PC-3 (cell line): ENCODE data around the gene RAB6C.
"Not testable (repeated sequence)": the region's sequence is repeated elsewhere in the genome, so short reads cannot be mapped to it uniquely, and the experiment has no call there.

Experiments
- EZH2 ChIP-seq: fragments of 300-600 bp; sonication (generic); IDR thresholded peaks from one replicate; pipeline ENCODE4 v1.6.1; 2017; ENCODE audit warnings: antibody characterized with exemption, mild to moderate bottlenecking, low read length; ENCODE audit not compliant: unreplicated experiment
- EZH2phosphoT487 ChIP-seq: fragments of 300-600 bp; sonication (generic); IDR thresholded peaks from 2 replicates; pipeline ENCODE4 v1.6.1; 2018; ENCODE audit warnings: mild to moderate bottlenecking, antibody characterized with exemption, low read length, borderline replicate concordance
- TF ChIP-seq, protein P1 (sequence below): fragments of 300-600 bp; sonication (generic); conservative IDR thresholded peaks from 2 replicates; pipeline ENCODE4 v1.5.1; 2017; ENCODE audit warnings: antibody characterized with exemption, low read depth, mild to moderate bottlenecking, low read length

GRCh38 chr2:129981689-129982088, 2.2 kb downstream of the RAB6C start:
- TF ChIP-seq, protein P1, sequence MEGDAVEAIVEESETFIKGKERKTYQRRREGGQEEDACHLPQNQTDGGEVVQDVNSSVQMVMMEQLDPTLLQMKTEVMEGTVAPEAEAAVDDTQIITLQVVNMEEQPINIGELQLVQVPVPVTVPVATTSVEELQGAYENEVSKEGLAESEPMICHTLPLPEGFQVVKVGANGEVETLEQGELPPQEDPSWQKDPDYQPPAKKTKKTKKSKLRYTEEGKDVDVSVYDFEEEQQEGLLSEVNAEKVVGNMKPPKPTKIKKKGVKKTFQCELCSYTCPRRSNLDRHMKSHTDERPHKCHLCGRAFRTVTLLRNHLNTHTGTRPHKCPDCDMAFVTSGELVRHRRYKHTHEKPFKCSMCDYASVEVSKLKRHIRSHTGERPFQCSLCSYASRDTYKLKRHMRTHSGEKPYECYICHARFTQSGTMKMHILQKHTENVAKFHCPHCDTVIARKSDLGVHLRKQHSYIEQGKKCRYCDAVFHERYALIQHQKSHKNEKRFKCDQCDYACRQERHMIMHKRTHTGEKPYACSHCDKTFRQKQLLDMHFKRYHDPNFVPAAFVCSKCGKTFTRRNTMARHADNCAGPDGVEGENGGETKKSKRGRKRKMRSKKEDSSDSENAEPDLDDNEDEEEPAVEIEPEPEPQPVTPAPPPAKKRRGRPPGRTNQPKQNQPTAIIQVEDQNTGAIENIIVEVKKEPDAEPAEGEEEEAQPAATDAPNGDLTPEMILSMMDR, result not testable (repeated sequence)
- TF ChIP-seq EZH2, EZH2phosphoT487: not testable (repeated sequence)
